ENCODE measurements around the gene PARD3. TPM values are rescaled to one million over a fixed set of nuclear protein-coding genes. Genes with fewer than 3 reads are reported as not detected.

The PARD3 gene
- total RNA-seq, 1 experiment from 2014 or later = 51.8 TPM

DNA sequence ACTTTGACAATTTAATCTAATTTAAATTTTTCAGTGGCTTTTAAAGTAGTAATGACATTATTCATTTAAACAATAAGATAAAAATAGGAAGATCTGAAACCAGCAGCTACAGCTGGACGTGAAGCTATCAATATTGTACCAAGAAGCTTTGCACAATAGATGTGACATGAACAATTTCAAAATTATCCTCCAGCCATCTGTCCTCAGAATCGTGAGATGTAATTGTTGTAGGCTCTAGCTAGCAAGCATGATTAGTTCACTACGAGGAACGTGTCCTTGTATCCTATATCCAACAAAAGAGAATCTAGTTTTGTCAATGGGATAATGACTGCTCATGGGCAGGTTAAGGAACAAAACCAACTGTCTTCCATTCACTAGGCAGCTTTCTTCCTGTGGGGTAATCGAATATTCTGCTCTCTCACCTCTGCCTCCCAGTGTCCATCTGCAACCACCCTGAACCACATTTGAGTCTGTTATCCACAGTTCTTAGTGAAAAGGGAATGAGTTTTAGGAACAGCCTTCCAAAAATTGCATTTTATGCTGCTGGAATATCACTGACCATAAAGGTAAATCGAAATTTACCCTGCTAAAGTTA, 247.3 kb downstream of the PARD3 start (continued):
- TF ChIP-seq, protein P1, sequence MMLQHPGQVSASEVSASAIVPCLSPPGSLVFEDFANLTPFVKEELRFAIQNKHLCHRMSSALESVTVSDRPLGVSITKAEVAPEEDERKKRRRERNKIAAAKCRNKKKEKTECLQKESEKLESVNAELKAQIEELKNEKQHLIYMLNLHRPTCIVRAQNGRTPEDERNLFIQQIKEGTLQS (CRISPR knock-in tag; conservative IDR thresholded peaks at IDR 0.05) = no peak
- TF ChIP-seq ATF1 (CRISPR knock-in tag; IDR thresholded peaks at IDR 0.05) = no peak
- TF ChIP-seq, protein P2, sequence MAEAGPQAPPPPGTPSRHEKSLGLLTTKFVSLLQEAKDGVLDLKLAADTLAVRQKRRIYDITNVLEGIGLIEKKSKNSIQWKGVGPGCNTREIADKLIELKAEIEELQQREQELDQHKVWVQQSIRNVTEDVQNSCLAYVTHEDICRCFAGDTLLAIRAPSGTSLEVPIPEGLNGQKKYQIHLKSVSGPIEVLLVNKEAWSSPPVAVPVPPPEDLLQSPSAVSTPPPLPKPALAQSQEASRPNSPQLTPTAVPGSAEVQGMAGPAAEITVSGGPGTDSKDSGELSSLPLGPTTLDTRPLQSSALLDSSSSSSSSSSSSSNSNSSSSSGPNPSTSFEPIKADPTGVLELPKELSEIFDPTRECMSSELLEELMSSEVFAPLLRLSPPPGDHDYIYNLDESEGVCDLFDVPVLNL (CRISPR knock-in tag; IDR thresholded peaks at IDR 0.05; ENCODE audit: borderline replicate concordance, low read depth) = no peak

DNA sequence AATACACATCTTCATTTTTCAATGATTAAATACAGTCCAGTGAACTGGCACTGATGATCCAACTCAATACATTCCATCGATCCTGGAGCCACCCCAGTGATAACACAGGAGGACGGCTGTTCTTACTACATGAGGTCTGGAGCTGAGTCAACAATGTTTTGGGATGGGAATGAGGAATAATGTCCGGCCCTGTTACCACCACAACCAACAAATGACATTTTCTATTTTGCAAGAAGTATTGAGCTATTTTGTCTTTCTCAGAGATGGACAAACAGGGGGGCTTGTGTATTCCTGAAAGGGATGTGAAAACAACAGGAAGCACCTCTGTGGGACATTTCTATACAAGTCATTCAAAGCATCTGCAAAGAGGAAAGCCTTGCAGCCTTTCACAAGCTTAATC, 249.2 kb downstream of the PARD3 start:
- Mint-ChIP-seq H3K9me3 (no peaks in the 10 kb centered on the region), H3K36me3 (no peaks in the 10 kb centered on the region), H3K4me3 (peak overlapping the region; percentile 36; the same call in 1 of the 2 replicates), H3K27me3 (ENCODE audit: low read depth) (no peaks in the 10 kb centered on the region), H3K4me1 (peaks cover 50% of the 10 kb centered on the region), H3K27ac (peak overlapping the region; percentile 88)
- DNase-seq (ENCODE audit: low spot score) = no peak
- ATAC-seq = peak; percentile 59
- ChIA-PET CTCF (interaction anchor here (0.9 to 1.5 kb wide), 2 partner anchors 41 to 90 kb away, joined by 3 to 4 read pairs; no protein-coding TSS in a partner anchor), POLR2A (interaction anchor here (1.1 kb wide), 1 partner anchor 37 kb away, joined by 3 read pairs; no protein-coding TSS in a partner anchor)
- TF ChIP-seq PRRX2 (CRISPR knock-in tag; IDR thresholded peaks at IDR 0.05) (no peak), CREM (CRISPR knock-in tag; IDR thresholded peaks at IDR 0.05) (no peak), NFATC4 (CRISPR knock-in tag; IDR thresholded peaks at IDR 0.05) (no peak), IRF2 (CRISPR knock-in tag; IDR thresholded peaks at IDR 0.05; ENCODE audit: borderline replicate concordance, low read depth) (no peak), EMX1 (CRISPR knock-in tag; IDR thresholded peaks at IDR 0.05) (no peak), FOXK1 (CRISPR knock-in tag; IDR thresholded peaks at IDR 0.05) (no peak), SMAD4 (CRISPR knock-in tag; IDR thresholded peaks at IDR 0.05) (no peak), RORB (CRISPR knock-in tag; IDR thresholded peaks at IDR 0.05) (no peak), GABPB1 (CRISPR knock-in tag; IDR thresholded peaks at IDR 0.05) (no peak), ZBTB21 (CRISPR knock-in tag; IDR thresholded peaks at IDR 0.05; ENCODE audit: borderline replicate concordance) (no peak), NR2C2 (CRISPR knock-in tag; IDR thresholded peaks at IDR 0.05) (no peak), NFE2L1 (CRISPR knock-in tag; IDR thresholded peaks at IDR 0.05) (no peak)
- TF ChIP-seq, protein P3, sequence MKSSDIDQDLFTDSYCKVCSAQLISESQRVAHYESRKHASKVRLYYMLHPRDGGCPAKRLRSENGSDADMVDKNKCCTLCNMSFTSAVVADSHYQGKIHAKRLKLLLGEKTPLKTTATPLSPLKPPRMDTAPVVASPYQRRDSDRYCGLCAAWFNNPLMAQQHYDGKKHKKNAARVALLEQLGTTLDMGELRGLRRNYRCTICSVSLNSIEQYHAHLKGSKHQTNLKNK (CRISPR knock-in tag; IDR thresholded peaks at IDR 0.05) = no peak
- TF ChIP-seq, protein P2 (CRISPR knock-in tag; IDR thresholded peaks at IDR 0.05; ENCODE audit: borderline replicate concordance, low read depth) = no peak
- TF ChIP-seq, protein P4, sequence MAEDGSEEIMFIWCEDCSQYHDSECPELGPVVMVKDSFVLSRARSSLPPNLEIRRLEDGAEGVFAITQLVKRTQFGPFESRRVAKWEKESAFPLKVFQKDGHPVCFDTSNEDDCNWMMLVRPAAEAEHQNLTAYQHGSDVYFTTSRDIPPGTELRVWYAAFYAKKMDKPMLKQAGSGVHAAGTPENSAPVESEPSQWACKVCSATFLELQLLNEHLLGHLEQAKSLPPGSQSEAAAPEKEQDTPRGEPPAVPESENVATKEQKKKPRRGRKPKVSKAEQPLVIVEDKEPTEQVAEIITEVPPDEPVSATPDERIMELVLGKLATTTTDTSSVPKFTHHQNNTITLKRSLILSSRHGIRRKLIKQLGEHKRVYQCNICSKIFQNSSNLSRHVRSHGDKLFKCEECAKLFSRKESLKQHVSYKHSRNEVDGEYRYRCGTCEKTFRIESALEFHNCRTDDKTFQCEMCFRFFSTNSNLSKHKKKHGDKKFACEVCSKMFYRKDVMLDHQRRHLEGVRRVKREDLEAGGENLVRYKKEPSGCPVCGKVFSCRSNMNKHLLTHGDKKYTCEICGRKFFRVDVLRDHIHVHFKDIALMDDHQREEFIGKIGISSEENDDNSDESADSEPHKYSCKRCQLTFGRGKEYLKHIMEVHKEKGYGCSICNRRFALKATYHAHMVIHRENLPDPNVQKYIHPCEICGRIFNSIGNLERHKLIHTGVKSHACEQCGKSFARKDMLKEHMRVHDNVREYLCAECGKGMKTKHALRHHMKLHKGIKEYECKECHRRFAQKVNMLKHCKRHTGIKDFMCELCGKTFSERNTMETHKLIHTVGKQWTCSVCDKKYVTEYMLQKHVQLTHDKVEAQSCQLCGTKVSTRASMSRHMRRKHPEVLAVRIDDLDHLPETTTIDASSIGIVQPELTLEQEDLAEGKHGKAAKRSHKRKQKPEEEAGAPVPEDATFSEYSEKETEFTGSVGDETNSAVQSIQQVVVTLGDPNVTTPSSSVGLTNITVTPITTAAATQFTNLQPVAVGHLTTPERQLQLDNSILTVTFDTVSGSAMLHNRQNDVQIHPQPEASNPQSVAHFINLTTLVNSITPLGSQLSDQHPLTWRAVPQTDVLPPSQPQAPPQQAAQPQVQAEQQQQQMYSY (CRISPR knock-in tag; IDR thresholded peaks at IDR 0.05) = no peak
- TF ChIP-seq, protein P5, sequence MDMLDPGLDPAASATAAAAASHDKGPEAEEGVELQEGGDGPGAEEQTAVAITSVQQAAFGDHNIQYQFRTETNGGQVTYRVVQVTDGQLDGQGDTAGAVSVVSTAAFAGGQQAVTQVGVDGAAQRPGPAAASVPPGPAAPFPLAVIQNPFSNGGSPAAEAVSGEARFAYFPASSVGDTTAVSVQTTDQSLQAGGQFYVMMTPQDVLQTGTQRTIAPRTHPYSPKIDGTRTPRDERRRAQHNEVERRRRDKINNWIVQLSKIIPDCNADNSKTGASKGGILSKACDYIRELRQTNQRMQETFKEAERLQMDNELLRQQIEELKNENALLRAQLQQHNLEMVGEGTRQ (CRISPR knock-in tag; IDR thresholded peaks at IDR 0.05) = no peak
- TF ChIP-seq, protein P6, sequence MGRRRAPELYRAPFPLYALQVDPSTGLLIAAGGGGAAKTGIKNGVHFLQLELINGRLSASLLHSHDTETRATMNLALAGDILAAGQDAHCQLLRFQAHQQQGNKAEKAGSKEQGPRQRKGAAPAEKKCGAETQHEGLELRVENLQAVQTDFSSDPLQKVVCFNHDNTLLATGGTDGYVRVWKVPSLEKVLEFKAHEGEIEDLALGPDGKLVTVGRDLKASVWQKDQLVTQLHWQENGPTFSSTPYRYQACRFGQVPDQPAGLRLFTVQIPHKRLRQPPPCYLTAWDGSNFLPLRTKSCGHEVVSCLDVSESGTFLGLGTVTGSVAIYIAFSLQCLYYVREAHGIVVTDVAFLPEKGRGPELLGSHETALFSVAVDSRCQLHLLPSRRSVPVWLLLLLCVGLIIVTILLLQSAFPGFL (CRISPR knock-in tag; IDR thresholded peaks at IDR 0.05; ENCODE audit: borderline replicate concordance) = no peak
- TF ChIP-seq, protein P7, sequence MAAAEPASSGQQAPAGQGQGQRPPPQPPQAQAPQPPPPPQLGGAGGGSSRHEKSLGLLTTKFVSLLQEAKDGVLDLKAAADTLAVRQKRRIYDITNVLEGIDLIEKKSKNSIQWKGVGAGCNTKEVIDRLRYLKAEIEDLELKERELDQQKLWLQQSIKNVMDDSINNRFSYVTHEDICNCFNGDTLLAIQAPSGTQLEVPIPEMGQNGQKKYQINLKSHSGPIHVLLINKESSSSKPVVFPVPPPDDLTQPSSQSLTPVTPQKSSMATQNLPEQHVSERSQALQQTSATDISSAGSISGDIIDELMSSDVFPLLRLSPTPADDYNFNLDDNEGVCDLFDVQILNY (CRISPR knock-in tag; IDR thresholded peaks at IDR 0.05) = no peak
